Fibroblast of the aortic adventitia (primary cell): Measurements from ENCODE around the gene PSMB1. TPM values are rescaled to one million over a fixed set of nuclear protein-coding genes. Genes with fewer than 3 reads are reported as not detected.

Experiments
- DNase-seq: peaks from one replicate; pipeline ENCODE4 v3.0.0-alpha.2; 2010; ENCODE audit warnings: low read depth
- H3K4me3 ChIP-seq: 2 replicates; pipeline ENCODE4 v1.5.1; 2011; ENCODE audit warnings: low read depth, mild to moderate bottlenecking, control low read depth, low read length, moderate library complexity
- total RNA-seq: library from RNA; depleted of rRNA; stranded (reverse); fragments of >200 nt; gene quantifications from 2 replicates; pipeline ENCODE4 v1.2.3, GENCODE V29; 2012; ENCODE audit warnings: low replicate concordance
- TF ChIP-seq, protein P1 (sequence below): IDR thresholded peaks from 2 replicates; pipeline ENCODE4 v1.5.1; 2011; ENCODE audit warnings: mild to moderate bottlenecking, low read length, control low read depth, inconsistent platforms; ENCODE audit not compliant: insufficient read depth

PSMB1 gene
- total RNA-seq, 1 donor: 248 TPM

DNA sequence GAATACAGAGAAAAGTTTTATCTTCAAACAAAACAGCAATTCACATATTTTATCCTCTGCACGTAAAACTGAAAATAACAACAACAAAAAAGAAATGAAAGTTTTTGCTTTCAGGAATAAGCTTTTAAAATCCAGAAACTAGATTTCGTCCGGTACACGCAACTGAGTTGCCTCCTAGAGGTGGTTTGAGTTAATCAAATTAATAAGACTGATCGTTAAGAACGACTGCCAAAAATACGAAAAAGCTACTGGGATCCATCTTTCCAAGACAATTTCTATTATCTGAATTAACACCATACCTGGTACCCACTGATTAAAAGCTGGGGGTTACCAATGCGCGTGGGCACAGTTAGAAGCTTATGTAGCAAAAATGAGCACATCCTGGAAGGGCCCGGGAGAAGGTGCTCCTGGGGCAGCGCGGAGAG lies 30.7 kb upstream of the PSMB1 start:
- H3K4me3 ChIP-seq: peak overlapping the region; percentile 73
- TF ChIP-seq, protein P1, sequence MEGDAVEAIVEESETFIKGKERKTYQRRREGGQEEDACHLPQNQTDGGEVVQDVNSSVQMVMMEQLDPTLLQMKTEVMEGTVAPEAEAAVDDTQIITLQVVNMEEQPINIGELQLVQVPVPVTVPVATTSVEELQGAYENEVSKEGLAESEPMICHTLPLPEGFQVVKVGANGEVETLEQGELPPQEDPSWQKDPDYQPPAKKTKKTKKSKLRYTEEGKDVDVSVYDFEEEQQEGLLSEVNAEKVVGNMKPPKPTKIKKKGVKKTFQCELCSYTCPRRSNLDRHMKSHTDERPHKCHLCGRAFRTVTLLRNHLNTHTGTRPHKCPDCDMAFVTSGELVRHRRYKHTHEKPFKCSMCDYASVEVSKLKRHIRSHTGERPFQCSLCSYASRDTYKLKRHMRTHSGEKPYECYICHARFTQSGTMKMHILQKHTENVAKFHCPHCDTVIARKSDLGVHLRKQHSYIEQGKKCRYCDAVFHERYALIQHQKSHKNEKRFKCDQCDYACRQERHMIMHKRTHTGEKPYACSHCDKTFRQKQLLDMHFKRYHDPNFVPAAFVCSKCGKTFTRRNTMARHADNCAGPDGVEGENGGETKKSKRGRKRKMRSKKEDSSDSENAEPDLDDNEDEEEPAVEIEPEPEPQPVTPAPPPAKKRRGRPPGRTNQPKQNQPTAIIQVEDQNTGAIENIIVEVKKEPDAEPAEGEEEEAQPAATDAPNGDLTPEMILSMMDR: no peak
- peak; percentile 6 for DNase-seq

- no peak overlapping the region for H3K4me3 ChIP-seq
- no peak for DNase-seq
- TF ChIP-seq, protein P1: no peak
These were observed 25.8 kb upstream of the PSMB1 start for GRCh38 chr6:170578909-170579308.

DNA sequence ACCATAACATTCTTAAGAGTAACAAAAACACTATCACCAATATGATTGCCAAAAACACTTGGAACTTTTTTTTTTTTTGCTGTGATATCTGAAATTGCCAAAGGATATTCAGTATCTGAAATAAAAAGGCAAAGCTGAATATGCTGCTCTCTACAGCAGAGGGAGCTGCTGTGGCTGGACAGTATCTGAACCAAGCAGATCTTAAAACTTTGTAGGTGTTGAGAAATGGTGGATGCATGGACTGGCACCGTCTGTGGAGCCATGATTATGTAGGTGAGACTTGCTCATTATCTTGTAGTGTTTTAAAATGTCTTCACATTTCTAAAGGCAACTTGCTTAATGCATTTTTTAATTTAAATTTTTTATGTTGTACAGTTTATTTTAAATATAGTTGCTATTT lies 22.1 kb upstream of the PSMB1 start:
- no peak overlapping the region for H3K4me3 ChIP-seq
- peak; percentile 8 for DNase-seq
- TF ChIP-seq, protein P1: peak; percentile 22

DNA sequence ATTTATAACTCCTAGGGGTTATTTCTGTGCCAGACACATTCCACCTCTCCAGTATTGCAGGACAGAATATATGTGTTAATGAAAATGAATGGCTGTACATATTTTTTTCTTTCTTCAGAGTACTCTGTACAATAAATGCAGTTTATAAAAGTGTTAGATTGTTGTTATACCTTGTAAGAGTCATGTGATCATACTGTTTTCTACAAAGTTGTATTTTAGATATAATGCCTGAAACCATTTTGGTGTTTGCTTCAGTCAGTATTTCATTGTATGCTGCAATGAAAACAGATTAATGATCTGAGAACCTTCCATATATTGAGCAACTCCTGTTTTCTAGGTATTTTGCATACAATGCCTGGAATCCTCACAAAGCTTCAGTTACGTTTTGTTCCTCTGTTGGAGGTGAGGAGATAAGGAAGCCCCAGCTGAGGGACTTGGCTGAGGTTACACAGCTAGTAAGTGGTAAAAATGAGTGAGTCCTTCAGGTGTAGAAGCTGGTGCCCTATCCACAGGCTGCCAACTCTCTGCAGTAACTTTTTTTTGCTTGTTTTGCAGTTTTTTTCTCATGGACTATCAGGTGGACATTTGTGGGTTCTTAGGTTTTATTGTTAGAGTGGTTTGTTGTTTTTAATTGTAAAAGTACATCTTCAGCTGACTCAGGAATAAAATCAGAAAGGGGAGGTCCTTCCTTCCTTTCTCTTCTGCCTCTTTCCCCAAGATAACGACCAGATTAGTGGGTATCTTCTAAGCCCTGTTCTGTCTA lies 19.8 kb upstream of the PSMB1 start:
- DNase-seq: no peak
- TF ChIP-seq, protein P1: no peak
- no peak overlapping the region for H3K4me3 ChIP-seq

GRCh38 chr6:170564936-170565530 lies 11.9 kb upstream of the PSMB1 start:
- DNase-seq: no peak
- TF ChIP-seq, protein P1: no peak
- no peak overlapping the region for H3K4me3 ChIP-seq

GRCh38 chr6:170561555-170561954 lies 8.4 kb upstream of the PSMB1 start:
- TF ChIP-seq, protein P1: no peak

More at GRCh38 chr6:170561555-170561954, 8.4 kb upstream of the PSMB1 start:
- H3K4me3 ChIP-seq: no peak overlapping the region
- no peak for DNase-seq
